Activated CD8-positive, alpha-beta memory T cell treated with anti-CD3 and anti-CD28 coated beads for 24 hours (primary cell): ENCODE data around the gene ZNF668.
"Not testable (repeated sequence)": the region's sequence is repeated elsewhere in the genome, so short reads cannot be mapped to it uniquely, and the experiment has no call there.

ENCODE experiments used
- DNase-seq: peaks from one replicate; pipeline ENCODE4 v3.0.0-alpha.2; 2020

Gene ZNF668

GRCh38 chr16:31100876-31101641 is 27.0 kb upstream of the ZNF668 start:
- DNase-seq = not testable (repeated sequence)

DNA sequence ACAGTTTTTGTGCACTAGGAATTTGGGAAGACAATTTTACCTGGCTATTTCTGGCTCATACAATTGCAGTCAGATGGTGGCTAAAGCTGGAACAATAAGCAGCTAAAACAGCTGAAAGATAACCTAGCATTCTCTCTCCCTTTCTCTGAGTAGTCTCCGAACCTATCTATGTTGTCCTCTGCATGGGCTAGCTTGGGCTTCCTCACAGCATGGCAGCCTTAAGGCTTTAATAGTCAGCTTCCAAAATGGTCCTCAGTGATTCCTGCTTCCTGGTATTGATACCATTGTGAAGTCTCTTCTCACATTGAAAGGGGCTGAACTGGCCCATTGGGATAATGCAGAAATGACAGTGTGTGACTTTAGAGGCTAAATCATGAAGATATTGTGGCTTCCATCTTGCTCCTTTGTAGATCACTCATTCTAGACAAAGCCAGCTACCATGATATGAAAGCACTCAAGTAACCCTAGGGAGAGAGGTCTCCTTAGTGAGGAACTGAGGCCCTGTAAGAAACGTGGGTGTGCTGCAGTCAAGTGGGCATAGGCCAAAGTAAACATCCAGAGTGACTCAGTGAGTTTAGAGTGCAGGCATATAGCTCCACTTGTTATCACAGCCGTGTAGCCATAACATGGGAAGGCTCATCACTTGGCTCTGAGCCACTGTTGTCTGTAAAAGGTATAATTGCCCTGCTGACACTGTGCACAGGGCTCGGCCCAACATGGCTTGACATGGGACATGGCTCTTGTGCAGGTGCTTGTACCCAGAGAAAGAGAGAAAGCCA is 26.0 kb upstream of the ZNF668 start:
- DNase-seq = no peak

- DNase-seq = peak; percentile 93
These were observed 20.5 kb upstream of the ZNF668 start, which contains the start of gene VKORC1 for GRCh38 chr16:31094424-31095120. Gene VKORC1, minus strand, starts transcription at chr16:31094797. Its CDS starts 68 bp downstream, at chr16:31094729.

GRCh38 chr16:31094088-31094423 is 20.0 kb upstream of the ZNF668 start:
- no peak for DNase-seq

- no peak for DNase-seq
These were observed 19.2 kb upstream of the ZNF668 start for GRCh38 chr16:31093132-31093703.

DNA sequence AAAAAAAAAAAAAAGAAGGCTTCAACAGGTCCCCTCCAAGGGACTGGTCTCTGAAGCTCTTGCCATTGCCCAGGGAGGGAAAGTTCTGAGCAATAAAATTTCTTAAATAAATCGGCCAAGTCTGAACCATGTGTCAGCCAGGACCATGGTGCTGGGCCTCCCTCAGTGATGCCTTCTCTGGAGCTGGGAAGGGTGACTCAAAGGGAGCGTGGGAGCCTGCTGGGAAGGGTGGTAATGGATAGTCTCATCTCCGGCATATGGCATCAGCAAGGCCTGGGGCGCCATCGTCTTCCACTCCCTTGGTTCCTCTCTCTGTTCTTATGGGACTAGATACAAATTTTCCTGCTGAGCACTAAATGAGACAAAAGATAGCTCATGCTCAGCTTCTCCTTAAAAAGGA is 18.3 kb upstream of the ZNF668 start:
- DNase-seq = no peak

- no peak for DNase-seq
These were observed 16.5 kb upstream of the ZNF668 start for GRCh38 chr16:31090540-31090939.

- DNase-seq = no peak
These were observed 15.2 kb upstream of the ZNF668 start for GRCh38 chr16:31089199-31089598.

DNA sequence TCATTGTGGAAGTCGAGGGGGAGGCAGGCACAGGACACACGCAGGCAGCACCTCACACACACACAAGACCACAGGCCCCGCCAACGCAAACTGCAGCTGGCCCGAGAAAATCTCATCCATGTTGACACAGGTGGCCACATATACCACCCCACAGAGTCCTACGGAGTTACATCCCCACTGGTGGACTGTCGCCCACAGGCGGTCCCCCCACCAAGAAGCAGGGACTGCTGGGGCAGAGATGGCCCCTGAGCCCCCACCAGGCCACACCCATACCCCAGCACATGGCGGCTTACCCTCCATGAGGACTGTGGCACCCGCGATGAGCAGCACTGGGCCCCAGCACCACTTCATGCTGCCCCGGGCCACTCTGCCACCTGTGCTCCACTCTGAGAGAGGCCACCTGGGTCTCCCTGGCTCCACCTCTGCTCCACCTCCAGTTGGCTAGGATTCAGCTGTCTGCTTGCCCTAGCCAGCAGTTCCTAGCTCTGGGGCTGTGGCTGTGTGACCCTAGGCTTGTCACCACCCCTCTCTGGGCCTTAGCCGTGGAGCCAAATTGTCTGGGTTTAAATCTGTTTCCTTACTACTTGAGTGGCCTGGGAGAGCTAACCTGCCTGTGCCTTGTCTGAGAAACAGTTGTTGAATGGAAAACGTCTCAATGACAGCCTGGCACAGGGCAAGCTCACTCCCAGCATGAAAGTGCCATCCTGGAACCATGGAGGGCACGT is 14.6 kb upstream of the ZNF668 start, which contains the start of gene PRSS53:
PRSS53 (minus strand) TSS at position 485 of the 725 bp plus-strand sequence; CDS start at position 351, 134 bp downstream.
- no peak for DNase-seq

- DNase-seq = no peak
These were observed 13.9 kb upstream of the ZNF668 start for GRCh38 chr16:31087971-31088370.

GRCh38 chr16:31087481-31087880 is 13.4 kb upstream of the ZNF668 start:
- DNase-seq = no peak

DNA sequence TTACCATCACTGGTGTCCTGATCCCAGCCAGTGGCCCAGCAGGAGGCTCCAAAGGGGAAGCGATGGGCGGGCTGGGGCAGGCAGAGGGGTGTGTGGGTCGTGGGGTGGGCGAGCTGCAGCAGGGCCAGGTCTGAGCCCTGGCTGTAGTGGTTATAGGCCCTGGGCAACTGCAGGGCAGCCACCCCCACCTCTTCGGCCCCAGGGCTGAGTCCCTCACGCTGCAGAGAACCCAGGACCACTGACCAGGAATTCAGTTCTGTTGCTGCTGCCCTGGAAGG is 12.5 kb upstream of the ZNF668 start:
- DNase-seq = no peak

DNA sequence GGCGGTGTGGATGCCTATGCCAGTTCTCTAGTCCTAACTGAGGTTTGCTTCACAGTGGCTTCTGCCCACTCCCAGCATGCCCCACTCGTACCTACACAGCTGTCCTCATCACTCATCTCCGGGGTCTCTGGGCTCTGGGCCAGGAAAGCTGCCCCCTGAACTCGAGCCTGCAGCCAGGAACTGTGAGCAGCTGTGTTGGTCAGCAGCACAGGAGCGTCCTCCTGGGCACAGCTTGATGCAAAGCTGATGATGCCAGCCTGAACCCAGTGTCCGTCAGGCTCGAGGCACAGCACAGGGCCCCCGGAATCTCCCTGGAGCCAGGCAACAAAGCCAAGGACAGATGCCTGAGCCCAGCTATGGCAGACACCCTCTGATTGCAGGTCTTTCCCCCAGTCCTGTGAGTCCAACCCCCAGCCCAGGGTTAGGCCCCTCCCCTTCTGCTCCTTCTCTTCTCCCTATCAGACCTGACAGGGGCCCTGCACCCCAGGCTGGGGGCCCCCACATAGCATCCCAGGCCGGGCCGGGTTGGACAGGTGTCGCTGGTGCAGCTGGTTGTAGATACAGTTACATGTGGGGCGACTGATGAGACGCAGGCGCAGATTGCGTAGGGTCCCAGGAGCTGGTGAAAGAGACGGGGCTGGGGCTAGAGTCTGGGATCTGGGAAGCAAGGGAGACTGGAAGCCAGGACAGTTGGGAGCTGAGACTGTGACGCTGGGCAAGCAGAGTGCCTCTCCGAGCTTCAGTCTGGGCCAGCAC is 12.0 kb upstream of the ZNF668 start:
- no peak for DNase-seq

DNA sequence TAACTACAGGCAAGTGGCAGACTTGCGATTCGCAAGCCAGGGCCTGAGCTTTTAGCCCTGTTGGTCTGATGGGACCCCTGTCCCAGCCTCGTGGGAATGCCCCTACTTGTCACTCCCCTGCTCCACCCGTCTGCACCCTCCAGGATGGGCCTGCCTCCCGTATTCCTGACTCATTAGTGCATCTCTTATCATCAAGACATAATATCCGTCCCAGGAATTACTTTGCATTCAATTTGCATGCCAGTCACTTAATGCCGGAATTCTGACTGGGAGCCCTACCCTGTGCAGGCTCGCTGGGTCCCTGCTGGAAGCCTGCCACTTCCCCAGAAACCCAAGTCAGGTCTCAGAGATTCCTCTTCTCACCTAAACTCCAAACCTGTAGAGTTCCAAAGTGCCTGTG is 11.4 kb upstream of the ZNF668 start:
- no peak for DNase-seq

- DNase-seq = no peak
These were observed 10.7 kb upstream of the ZNF668 start for GRCh38 chr16:31084584-31085302.

DNA sequence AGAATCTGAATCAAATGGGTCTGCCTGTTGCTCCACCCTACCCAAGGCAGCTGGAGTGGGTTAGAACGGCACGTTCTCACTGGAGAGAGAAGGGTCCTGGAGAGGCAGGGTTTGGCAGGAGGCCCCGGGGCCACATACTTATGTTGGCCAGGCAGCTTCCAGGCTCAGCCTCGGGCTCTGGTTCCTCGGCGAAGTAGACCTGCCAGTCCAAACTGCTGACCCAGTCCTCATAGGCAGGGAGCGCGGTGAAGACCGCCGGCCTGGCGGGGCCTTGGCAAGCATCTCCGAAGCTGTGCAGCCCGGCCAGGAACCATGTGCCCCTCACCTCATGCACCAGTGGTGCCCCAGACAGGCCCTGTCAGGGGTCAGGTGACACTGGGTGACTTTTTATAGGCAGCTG is 9.9 kb upstream of the ZNF668 start:
- no peak for DNase-seq

- no peak for DNase-seq
These were observed 9.5 kb upstream of the ZNF668 start for GRCh38 chr16:31083556-31083955.

DNA sequence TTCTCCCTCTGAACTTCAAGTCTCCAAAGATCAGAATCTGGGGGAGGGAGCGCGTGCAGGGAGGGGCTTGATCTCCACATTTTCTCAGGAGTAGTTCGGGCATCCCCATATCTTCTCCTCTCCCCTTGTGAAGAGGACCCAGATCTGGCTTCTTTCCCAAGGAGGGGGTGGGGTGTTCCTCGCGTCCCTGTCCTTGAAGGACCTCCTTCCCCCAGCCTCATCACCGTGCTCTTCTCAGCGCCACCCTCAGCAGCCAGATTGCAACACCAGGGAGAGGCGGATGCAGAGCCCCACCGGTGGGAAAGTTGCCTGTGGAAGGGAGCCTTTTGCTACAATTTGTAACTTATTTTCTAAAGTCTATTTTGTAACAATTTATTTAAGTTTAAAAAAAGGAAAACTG is 9.0 kb upstream of the ZNF668 start:
- no peak for DNase-seq

DNA sequence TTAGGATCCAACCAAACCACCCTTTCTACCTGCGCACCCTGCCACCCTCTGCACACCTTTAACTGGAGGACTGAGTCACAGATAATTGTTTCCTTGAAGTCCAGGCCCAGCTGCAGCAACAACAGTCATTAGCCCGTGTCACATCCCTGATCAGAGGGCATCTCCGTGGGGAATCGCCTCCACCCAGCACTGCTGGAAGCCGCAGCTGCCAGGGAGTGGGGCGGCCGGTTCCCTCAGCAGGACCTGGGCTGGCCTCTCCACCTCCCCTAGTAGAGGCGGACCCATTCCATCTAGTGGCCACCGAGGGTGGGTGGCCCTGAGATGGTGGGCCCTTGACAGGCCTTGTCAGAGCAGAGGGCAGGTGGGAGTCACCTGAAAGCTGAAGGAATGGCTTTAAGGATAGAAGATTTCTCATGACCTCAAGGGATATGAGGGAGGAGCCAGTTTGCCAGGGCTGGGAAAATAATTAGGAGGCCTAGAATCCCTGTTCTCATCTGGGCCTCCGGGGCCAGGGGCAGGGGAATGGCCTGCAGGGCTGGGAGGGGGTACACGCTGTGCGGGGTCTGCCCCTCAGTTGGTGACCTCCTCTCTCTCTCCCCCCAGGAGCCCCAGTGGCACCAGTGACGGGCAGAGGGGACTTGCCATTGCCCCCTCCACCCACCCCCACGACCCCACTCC is 8.5 kb upstream of the ZNF668 start:
- no peak for DNase-seq

DNA sequence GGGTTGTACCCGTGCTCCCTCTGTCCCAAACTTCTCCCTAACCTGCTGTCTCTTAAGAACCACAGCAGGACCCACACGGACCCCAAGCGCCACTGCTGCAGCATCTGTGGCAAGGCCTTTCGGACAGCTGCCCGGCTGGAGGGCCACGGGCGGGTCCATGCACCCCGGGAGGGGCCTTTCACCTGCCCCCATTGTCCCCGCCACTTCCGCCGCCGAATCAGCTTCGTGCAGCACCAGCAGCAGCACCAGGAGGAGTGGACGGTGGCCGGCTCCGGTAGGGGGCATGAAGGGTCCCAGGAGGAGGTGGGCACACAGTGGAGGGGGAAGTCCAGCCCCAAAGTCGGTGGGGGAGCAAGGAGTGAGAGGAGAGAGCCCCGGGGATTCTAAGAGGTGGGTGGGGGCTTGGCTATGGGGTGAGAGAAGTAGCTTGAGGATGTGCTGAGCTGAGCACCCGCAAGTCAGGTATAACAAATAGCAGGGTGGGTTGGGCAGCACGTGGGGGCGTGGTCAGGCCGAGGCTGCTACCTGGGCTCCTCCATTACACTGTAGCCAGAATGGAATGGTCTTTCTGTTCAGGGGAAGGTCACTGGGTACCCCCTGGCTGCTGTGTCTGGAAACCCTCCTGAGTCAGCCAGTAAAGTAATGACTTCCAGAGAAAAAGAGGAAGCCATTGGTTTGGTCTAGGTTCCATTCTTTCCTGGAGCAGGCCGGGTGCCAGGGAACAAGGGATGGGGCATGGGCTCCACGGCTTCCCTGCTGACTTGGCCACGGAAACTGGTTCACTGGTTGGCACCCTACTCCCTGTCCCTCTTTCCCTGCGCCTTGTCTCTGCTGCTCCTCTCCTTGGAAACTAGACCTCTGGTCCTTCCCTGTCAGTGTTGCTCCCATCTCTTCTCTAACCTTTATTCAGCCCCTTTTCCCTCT is 7.7 kb upstream of the ZNF668 start:
- no peak for DNase-seq
